Measurements from ENCODE around the gene PLEKHG4.

- TF ChIP-seq, protein P1, sequence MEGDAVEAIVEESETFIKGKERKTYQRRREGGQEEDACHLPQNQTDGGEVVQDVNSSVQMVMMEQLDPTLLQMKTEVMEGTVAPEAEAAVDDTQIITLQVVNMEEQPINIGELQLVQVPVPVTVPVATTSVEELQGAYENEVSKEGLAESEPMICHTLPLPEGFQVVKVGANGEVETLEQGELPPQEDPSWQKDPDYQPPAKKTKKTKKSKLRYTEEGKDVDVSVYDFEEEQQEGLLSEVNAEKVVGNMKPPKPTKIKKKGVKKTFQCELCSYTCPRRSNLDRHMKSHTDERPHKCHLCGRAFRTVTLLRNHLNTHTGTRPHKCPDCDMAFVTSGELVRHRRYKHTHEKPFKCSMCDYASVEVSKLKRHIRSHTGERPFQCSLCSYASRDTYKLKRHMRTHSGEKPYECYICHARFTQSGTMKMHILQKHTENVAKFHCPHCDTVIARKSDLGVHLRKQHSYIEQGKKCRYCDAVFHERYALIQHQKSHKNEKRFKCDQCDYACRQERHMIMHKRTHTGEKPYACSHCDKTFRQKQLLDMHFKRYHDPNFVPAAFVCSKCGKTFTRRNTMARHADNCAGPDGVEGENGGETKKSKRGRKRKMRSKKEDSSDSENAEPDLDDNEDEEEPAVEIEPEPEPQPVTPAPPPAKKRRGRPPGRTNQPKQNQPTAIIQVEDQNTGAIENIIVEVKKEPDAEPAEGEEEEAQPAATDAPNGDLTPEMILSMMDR (IDR thresholded peaks at IDR 0.05): 0 out of 2 replicates have a peak, but pooled peaks have one; percentile 5
- TF ChIP-seq ZFX (IDR thresholded peaks at IDR 0.05; ENCODE audit: borderline replicate concordance): no peak
These were observed 3.9 kb downstream of the PLEKHG4 start for GRCh38 chr16:67283039-67283825.

All from 22Rv1 (cell line).